ENCODE results near the gene ATXN1. TPM values are rescaled to one million over a fixed set of nuclear protein-coding genes. Genes with fewer than 3 reads are reported as not detected.

ATXN1 gene
- total RNA-seq, 1 experiment from 2014 or later = 5.6 TPM

DNA sequence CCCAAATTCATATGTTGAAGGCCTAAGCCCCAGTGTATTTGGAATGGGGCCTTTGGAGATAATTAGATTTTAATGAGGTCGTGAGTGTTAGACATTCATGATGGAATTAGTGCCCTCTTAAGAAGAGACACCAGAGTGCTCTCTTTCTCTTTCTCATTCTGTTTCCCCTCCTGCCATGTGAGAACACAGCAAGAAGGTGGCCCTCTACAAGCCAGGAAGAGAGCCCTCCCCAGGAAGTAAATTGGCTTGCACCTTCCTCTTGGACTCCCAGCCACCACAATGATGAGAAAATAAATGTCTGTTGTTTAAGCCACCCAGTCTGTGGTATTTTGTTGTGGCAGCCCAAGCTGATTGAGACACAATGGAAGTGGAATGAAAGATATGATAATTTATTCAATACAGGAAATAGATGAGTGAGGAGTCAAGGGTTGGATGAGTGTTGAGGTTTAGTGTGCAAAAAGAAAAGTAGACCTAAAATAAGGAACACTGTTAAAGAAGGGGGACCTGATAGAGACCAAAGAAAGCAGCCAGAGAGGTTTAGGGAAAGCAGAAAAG is 25.9 kb upstream of the ATXN1 start:
- Histone ChIP-seq H3K56ac (ENCODE audit: insufficient read length, low read depth, low read length) (no peak overlapping the region), H2AK5ac (ENCODE audit: insufficient read length, low read length) (no peak overlapping the region), H3K79me1 (ENCODE audit: insufficient read depth, low read depth, low read length, poor library complexity, severe bottlenecking) (no peaks in the 10 kb centered on the region), H4K5ac (ENCODE audit: insufficient read length, low read depth, low read length) (no peak overlapping the region), H3K9ac (ENCODE audit: extremely low read depth, insufficient read length, low read length) (no peak overlapping the region), H3K14ac (ENCODE audit: insufficient read depth, low read length) (no peak overlapping the region), H3K23me2 (ENCODE audit: insufficient read length, low read depth, low read length, poor library complexity, severe bottlenecking) (no peaks in the 10 kb centered on the region), H2AFZ (ENCODE audit: low read length) (no peak overlapping the region), H3K9me3 (ENCODE audit: control insufficient read depth, low read depth, low read length) (peaks cover 11% of the 10 kb centered on the region), H3K27me3 (ENCODE audit: insufficient read depth, low read length) (no peaks in the 10 kb centered on the region), H2BK12ac (ENCODE audit: insufficient read length, low read depth, low read length) (no peak overlapping the region), H3K4ac (ENCODE audit: low read depth, low read length) (no peak overlapping the region), H2BK15ac (ENCODE audit: low read depth, low read length) (no peak overlapping the region), H3K4me2 (ENCODE audit: insufficient read depth, insufficient read length, low read length) (no peak overlapping the region), H3K27ac (ENCODE audit: insufficient read length, low read depth, low read length) (no peak overlapping the region), H2BK120ac (ENCODE audit: low read depth, low read length, poor library complexity, severe bottlenecking) (no peak overlapping the region), H3K79me2 (ENCODE audit: insufficient read depth, low read length) (no peaks in the 10 kb centered on the region), H4K20me1 (ENCODE audit: control insufficient read depth, insufficient read depth, insufficient read length) (no peaks in the 10 kb centered on the region), H3K4me1 (ENCODE audit: insufficient read depth, low read length) (no peaks in the 10 kb centered on the region; the same call in 1 of the 2 replicates), H4K91ac (ENCODE audit: insufficient read length, low read depth, low read length) (no peak overlapping the region), H3K23ac (ENCODE audit: insufficient read length, low read depth, low read length) (no peak overlapping the region), H3T11ph (ENCODE audit: low read length) (no peak overlapping the region), H3K18ac (ENCODE audit: insufficient read length, low read depth, low read length) (no peak overlapping the region), H2BK20ac (ENCODE audit: low read depth, low read length, poor library complexity, severe bottlenecking) (no peak overlapping the region), H4K8ac (replicated peaks; ENCODE audit: insufficient read length, low read depth, low read length) (no peak overlapping the region), H2BK5ac (ENCODE audit: insufficient read length, low read length) (no peak overlapping the region)
- Mint-ChIP-seq H3K27ac (no peak overlapping the region), H3K4me1 (peaks cover 4 to 5% of the 10 kb centered on the region in 2 experiments), H3K4me3 (no peak overlapping the region), H3K36me3 (ENCODE audit: insufficient read depth in 1 of 3, low read depth in 3 of 3) (peaks cover 10 to 23% (median 16%) of the 10 kb centered on the region in 3 experiments), H3K27me3 (ENCODE audit: low read depth) (peaks cover 5% of the 10 kb centered on the region; the same call in 1 of the 2 replicates), H3K9me3 (peaks cover 27 to 31% of the 10 kb centered on the region in 2 experiments)
- no CpG with 5 or more reads among the region's 1 CpG for WGBS (ENCODE audit: extremely low coverage, insufficient read length, low lambda C conversion rate)
- TF ChIP-seq, protein P1, sequence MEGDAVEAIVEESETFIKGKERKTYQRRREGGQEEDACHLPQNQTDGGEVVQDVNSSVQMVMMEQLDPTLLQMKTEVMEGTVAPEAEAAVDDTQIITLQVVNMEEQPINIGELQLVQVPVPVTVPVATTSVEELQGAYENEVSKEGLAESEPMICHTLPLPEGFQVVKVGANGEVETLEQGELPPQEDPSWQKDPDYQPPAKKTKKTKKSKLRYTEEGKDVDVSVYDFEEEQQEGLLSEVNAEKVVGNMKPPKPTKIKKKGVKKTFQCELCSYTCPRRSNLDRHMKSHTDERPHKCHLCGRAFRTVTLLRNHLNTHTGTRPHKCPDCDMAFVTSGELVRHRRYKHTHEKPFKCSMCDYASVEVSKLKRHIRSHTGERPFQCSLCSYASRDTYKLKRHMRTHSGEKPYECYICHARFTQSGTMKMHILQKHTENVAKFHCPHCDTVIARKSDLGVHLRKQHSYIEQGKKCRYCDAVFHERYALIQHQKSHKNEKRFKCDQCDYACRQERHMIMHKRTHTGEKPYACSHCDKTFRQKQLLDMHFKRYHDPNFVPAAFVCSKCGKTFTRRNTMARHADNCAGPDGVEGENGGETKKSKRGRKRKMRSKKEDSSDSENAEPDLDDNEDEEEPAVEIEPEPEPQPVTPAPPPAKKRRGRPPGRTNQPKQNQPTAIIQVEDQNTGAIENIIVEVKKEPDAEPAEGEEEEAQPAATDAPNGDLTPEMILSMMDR (conservative IDR thresholded peaks at IDR 0.05) = no peak
- no peak for DNase-seq
